ENCODE data around the gene ZNF490.

Gene ZNF490

DNA sequence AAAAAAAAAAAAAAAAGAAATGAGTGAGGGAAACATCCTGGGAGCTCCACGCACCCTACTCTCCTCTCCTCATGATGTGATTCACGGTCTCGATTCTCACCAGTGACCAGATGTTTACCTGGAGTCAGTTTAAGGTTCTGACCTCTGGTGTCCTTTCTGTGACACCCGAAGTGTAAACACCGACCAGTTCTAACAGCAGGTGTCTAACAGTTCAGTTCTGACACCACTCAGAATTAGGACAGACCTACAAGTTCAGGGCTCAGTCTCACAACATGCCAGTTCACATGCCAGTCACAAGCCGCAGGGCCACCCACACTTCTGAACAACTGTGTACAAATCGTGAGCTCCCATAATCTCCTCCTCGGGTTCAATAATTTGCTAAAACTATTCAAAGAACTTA is 65.3 kb downstream of the ZNF490 start:
- no peak for DNase-seq (ENCODE audit: low read depth in 2 of 3, low spot score in 1 of 3)

DNA sequence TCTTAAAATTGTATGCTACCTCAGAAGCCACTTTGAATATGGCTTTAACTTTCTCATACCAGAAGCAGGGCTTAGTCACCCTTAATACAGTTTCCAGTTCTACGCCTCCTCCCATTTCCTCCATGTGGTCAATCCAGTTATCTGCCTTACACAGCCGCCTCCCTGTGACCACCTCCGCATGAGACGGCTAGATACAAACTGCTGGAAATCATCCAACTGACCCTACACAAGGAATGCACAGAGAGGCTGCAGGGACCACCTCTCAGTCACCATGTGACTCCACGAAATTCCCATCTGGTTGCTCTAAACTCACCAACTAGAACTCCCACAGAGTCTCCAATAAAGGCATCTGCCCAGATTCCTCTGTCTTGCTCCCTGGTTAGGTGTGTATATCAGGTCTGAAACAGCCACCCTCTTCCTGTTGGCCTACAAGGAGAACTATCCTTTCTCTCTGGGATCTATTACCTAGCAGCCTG is 66.2 kb downstream of the ZNF490 start:
- DNase-seq (ENCODE audit: low read depth in 2 of 3, low spot score in 1 of 3) = no peak

DNA sequence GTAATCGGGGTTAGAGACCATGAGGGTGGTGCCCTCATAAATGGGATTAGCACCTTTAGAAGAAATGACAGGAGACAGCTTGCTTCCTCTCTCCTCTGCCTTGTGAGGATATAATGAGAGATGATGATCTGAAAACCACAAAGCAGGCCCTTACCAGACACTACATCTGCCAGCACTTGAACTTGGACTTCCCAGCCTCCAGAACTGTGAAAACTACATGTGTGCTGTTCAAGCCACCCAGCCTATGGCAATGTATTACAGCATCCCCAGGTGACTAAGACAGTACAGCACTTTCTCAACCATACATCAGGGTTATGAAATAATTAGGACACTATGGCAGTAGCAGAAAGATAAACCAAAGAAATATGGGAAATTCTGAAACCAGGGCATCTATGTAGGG is 66.8 kb downstream of the ZNF490 start:
- no peak for DNase-seq (ENCODE audit: low read depth in 2 of 3, low spot score in 1 of 3)

Data from stimulated activated CD4-positive, alpha-beta T cell treated with anti-CD3 and anti-CD28 coated beads, Interleukin-12 subunit alpha, Interleukin-12 subunit beta, amount 100 ng/mL, for 48 hours (primary cell).